Measurements from ENCODE around the gene ACY1. TPM values are rescaled to one million over a fixed set of nuclear protein-coding genes. Genes with fewer than 3 reads are reported as not detected.

Gene ACY1
- total and polyA plus RNA-seq, 2 donors (not counting 3 experiments of a cell fraction or from before 2014, with no cell fraction given) = 13.4 to 32.9 TPM

DNA sequence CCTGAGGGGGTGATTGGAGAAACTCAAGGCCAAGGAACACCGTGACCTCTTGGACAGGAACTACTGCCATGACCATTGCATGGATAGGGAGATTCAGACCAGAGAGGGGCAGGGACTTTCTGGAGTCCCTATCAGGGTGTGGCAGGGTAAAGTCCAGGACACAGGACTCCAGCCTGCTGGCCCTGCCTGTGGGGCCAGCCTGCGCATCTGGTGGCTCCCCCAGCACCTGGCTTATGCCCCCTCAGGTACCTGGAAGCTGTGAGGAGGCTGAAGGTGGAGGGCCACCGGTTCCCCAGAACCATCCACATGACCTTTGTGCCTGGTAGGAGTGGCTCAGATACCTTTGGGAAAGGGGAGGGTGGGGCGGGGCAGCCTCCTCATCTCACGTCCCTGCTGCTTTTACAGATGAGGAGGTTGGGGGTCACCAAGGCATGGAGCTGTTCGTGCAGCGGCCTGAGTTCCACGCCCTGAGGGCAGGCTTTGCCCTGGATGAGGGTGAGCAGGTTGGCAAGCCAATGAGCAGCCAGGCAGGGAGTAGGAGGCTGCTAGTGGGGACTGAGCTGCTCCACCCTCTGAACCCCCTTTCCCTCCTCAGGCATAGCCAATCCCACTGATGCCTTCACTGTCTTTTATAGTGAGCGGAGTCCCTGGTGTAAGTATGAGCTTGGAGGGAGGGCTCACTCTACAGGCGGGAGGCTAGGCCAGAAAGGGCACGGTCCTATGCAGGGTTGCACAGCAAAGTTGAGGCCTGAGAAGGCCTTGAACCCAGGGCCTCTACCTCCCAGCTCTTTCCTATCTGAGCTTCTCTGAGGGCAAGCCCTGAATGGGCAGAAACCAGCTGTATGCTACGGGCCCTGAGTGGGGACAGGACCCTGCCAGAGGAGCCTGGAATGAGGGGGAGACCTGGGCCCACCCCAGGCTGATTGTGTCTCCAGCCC lies 2.9 kb downstream of the ACY1 start:
- Histone ChIP-seq H3K9ac (replicated peaks; ENCODE audit: extremely low read depth, insufficient read depth, low read length) (no peak overlapping the region), H4K20me1 (replicated peaks; ENCODE audit: control insufficient read depth, extremely low read depth, insufficient read depth, low read length) (no peaks in the 10 kb centered on the region), H3K4me2 (ENCODE audit: insufficient read depth, low read length) (no peak overlapping the region), H3K4me1 (ENCODE audit: control insufficient read depth, extremely low read depth, insufficient read depth, low read length) (peaks cover 14% of the 10 kb centered on the region), H3K27me3 (ENCODE audit: control insufficient read depth in 2 of 2, insufficient read depth in 2 of 2, low read length in 2 of 2) (no peaks in the 10 kb centered on the region), H3K79me2 (ENCODE audit: control insufficient read depth, insufficient read depth, low read length) (no peaks in the 10 kb centered on the region), H3K27ac (ENCODE audit: insufficient read depth, low read depth, low read length) (no peak overlapping the region), H3K36me3 (ENCODE audit: control insufficient read depth in 2 of 2, extremely low read depth in 1 of 2, insufficient read depth in 2 of 2, low read length in 2 of 2) (no peaks in the 10 kb centered on the region), H3K9me1 (replicated peaks; ENCODE audit: control insufficient read depth, extremely low read depth, insufficient read depth, low read length) (no peaks in the 10 kb centered on the region), H3K4me3 (replicated peaks in 1 of 3; ENCODE audit: insufficient read depth in 1 of 3, low read depth in 1 of 3, low read length in 3 of 3) (no peak overlapping the region), H2AFZ (ENCODE audit: low read depth, low read length) (no peak overlapping the region), H3K9me3 (replicated peaks; ENCODE audit: control insufficient read depth, insufficient read depth, low read length) (no peaks in the 10 kb centered on the region)
- POLR2A ChIA-PET = interaction anchor here (1.2 kb wide), 1 partner anchor 10 kb away, joined by 6 read pairs; the partner anchor contains the start of gene RPL29
- dilution Hi-C loops (cut with MboI; ENCODE audit: extremely low pct_ligation_motif_present, low sequenced_read_pairs) = no loop called here
- FAIRE-seq = no peak
- DNase-seq (ENCODE audit: low read depth, low spot score) = no peak
- no TSS peak for BruUV-seq (replicated peaks)
- TF ChIP-seq JUN (IDR thresholded peaks at IDR 0.05; ENCODE audit: borderline replicate concordance, insufficient read depth, insufficient read length, low read depth) = no peak
- intact Hi-C loops (cut with micrococcal nuclease) = no loop called here
- CTCF ChIA-PET = no interaction called here

DNA sequence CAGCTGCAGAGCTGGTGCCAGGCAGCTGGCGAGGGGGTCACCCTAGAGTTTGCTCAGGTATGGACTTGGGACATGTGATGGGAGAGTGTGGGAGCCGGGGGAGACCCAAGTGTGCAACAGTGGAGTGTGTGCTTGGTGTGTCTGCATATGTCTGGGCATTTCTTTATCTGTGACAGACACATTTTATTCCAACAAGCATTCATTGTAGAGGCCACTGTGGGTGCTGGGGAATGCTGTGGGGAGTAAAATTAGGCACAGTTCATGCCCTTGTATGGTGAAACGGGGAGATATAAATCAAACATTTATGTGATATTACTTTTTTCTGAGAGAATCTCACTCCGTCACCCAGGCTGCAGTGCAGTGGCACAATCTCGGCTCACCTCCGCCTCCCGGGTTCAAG lies 4.2 kb downstream of the ACY1 start:
- dilution Hi-C loops (cut with MboI; ENCODE audit: extremely low pct_ligation_motif_present, low sequenced_read_pairs) (no loop called here), intact Hi-C loops (cut with micrococcal nuclease) (no loop called here)
- H3K9me3 ChIP-seq (replicated peaks; ENCODE audit: control insufficient read depth, insufficient read depth, low read length) = no peaks in the 10 kb centered on the region
- H3K36me3 ChIP-seq (ENCODE audit: control insufficient read depth in 2 of 2, extremely low read depth in 1 of 2, insufficient read depth in 2 of 2, low read length in 2 of 2) = peaks cover 4 to 5% of the 10 kb centered on the region in 2 experiments
- H2AFZ ChIP-seq (ENCODE audit: low read depth, low read length) = no peak overlapping the region
- no peak overlapping the region for H3K4me2 ChIP-seq (ENCODE audit: insufficient read depth, low read length)
- H3K27ac ChIP-seq (ENCODE audit: insufficient read depth, low read depth, low read length) = no peak overlapping the region
- DNase-seq (ENCODE audit: low read depth, low spot score) = no peak
- H3K9ac ChIP-seq (replicated peaks; ENCODE audit: extremely low read depth, insufficient read depth, low read length) = no peak overlapping the region
- no peak for FAIRE-seq
- H4K20me1 ChIP-seq (replicated peaks; ENCODE audit: control insufficient read depth, extremely low read depth, insufficient read depth, low read length) = no peaks in the 10 kb centered on the region
- TF ChIP-seq JUN (IDR thresholded peaks at IDR 0.05; ENCODE audit: borderline replicate concordance, insufficient read depth, insufficient read length, low read depth) (no peak), POLR2AphosphoS5 (IDR thresholded peaks at IDR 0.05; ENCODE audit: insufficient read depth, low read depth, low read length) (no peak), GATA2 (IDR thresholded peaks at IDR 0.05; ENCODE audit: insufficient read depth, insufficient read length, low read depth, low read length) (no peak), POLR2A (IDR thresholded peaks at IDR 0.05; ENCODE audit: low read depth, low read length) (no peak), FOS (IDR thresholded peaks at IDR 0.05; ENCODE audit: borderline replicate concordance, insufficient read depth, low read length) (no peak), EZH2 (IDR thresholded peaks at IDR 0.05; ENCODE audit: borderline replicate concordance, low read depth, low read length, severe bottlenecking) (no peak)
- TF ChIP-seq, protein P1, sequence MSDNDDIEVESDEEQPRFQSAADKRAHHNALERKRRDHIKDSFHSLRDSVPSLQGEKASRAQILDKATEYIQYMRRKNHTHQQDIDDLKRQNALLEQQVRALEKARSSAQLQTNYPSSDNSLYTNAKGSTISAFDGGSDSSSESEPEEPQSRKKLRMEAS (IDR thresholded peaks at IDR 0.05; ENCODE audit: insufficient read depth, insufficient read length) = no peak
- TF ChIP-seq, protein P2, sequence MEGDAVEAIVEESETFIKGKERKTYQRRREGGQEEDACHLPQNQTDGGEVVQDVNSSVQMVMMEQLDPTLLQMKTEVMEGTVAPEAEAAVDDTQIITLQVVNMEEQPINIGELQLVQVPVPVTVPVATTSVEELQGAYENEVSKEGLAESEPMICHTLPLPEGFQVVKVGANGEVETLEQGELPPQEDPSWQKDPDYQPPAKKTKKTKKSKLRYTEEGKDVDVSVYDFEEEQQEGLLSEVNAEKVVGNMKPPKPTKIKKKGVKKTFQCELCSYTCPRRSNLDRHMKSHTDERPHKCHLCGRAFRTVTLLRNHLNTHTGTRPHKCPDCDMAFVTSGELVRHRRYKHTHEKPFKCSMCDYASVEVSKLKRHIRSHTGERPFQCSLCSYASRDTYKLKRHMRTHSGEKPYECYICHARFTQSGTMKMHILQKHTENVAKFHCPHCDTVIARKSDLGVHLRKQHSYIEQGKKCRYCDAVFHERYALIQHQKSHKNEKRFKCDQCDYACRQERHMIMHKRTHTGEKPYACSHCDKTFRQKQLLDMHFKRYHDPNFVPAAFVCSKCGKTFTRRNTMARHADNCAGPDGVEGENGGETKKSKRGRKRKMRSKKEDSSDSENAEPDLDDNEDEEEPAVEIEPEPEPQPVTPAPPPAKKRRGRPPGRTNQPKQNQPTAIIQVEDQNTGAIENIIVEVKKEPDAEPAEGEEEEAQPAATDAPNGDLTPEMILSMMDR (IDR thresholded peaks at IDR 0.05; ENCODE audit: extremely low read depth in 1 of 2, insufficient read depth in 1 of 2, low read depth in 1 of 2, low read length in 2 of 2) = no peak
- POLR2A ChIA-PET = no interaction called here
- H3K79me2 ChIP-seq (ENCODE audit: control insufficient read depth, insufficient read depth, low read length) = peaks cover 4% of the 10 kb centered on the region
- no peak overlapping the region for H3K4me3 ChIP-seq (replicated peaks in 1 of 3; ENCODE audit: insufficient read depth in 1 of 3, low read depth in 1 of 3, low read length in 3 of 3)
- peaks cover 7% of the 10 kb centered on the region for H3K4me1 ChIP-seq (ENCODE audit: control insufficient read depth, extremely low read depth, insufficient read depth, low read length)
- no peaks in the 10 kb centered on the region for H3K27me3 ChIP-seq (ENCODE audit: control insufficient read depth in 2 of 2, insufficient read depth in 2 of 2, low read length in 2 of 2)
- no peaks in the 10 kb centered on the region for H3K9me1 ChIP-seq (replicated peaks; ENCODE audit: control insufficient read depth, extremely low read depth, insufficient read depth, low read length)
- CTCF ChIA-PET = no interaction called here
- BruUV-seq (replicated peaks) = no TSS peak

Data from endothelial cell of umbilical vein (primary cell).